ENCODE measurements around the gene ADAP1.

Gene ADAP1

GRCh38 chr7:957418-958220, 3.1 kb upstream of the ADAP1 start:
- H3K9me3 ChIP-seq (ENCODE audit: insufficient read depth, low read length, severe bottlenecking), result no peaks in the 10 kb centered on the region
- H4K20me1 ChIP-seq (ENCODE audit: insufficient read depth, low read length), result no peaks in the 10 kb centered on the region
- H3K27ac ChIP-seq (ENCODE audit: low read length), result no peak overlapping the region
- TF ChIP-seq EZH2 (IDR thresholded peaks at IDR 0.05; ENCODE audit: borderline replicate concordance, low read depth, low read length, severe bottlenecking), result no peak
- TF ChIP-seq, protein P1, sequence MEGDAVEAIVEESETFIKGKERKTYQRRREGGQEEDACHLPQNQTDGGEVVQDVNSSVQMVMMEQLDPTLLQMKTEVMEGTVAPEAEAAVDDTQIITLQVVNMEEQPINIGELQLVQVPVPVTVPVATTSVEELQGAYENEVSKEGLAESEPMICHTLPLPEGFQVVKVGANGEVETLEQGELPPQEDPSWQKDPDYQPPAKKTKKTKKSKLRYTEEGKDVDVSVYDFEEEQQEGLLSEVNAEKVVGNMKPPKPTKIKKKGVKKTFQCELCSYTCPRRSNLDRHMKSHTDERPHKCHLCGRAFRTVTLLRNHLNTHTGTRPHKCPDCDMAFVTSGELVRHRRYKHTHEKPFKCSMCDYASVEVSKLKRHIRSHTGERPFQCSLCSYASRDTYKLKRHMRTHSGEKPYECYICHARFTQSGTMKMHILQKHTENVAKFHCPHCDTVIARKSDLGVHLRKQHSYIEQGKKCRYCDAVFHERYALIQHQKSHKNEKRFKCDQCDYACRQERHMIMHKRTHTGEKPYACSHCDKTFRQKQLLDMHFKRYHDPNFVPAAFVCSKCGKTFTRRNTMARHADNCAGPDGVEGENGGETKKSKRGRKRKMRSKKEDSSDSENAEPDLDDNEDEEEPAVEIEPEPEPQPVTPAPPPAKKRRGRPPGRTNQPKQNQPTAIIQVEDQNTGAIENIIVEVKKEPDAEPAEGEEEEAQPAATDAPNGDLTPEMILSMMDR (IDR thresholded peaks at IDR 0.05; ENCODE audit: borderline replicate concordance, extremely low read depth, low read length, poor library complexity, severe bottlenecking), result no peak
- H3K4me2 ChIP-seq (ENCODE audit: insufficient read depth, low read length), result no peak overlapping the region
- no peaks in the 10 kb centered on the region for H3K79me2 ChIP-seq (ENCODE audit: insufficient read depth, low read length)
- H3K4me1 ChIP-seq (ENCODE audit: insufficient read depth, low read length), result no peaks in the 10 kb centered on the region
- H3K9ac ChIP-seq (ENCODE audit: low read depth, low read length), result no peak overlapping the region
- ATAC-seq (ENCODE audit: insufficient read depth, low read depth) (no peak), DNase-seq (no peak)
- no peak overlapping the region for H2AFZ ChIP-seq (ENCODE audit: low read depth, low read length)
- no peaks in the 10 kb centered on the region for H3K27me3 ChIP-seq (ENCODE audit: insufficient read depth, low read length, poor library complexity)
- no peak overlapping the region for H3K4me3 ChIP-seq (ENCODE audit: low read depth in 1 of 2, low read length in 2 of 2)
- no peaks in the 10 kb centered on the region for H3K36me3 ChIP-seq (ENCODE audit: insufficient read depth, low read length)

- ATAC-seq (ENCODE audit: insufficient read depth, low read depth), result no peak
- Histone ChIP-seq H3K4me3 (ENCODE audit: low read depth in 1 of 2, low read length in 2 of 2) (no peak overlapping the region), H2AFZ (ENCODE audit: low read depth, low read length) (no peak overlapping the region)
Observed at GRCh38 chr7:956031-956430, 1.6 kb upstream of the ADAP1 start.

GRCh38 chr7:953547-954327, 743 bp downstream of the ADAP1 start:
- TF ChIP-seq EZH2 (IDR thresholded peaks at IDR 0.05; ENCODE audit: borderline replicate concordance, low read depth, low read length, severe bottlenecking), result no peak
- TF ChIP-seq, protein P1 (IDR thresholded peaks at IDR 0.05; ENCODE audit: borderline replicate concordance, extremely low read depth, low read length, poor library complexity, severe bottlenecking), result no peak
- DNase-seq (no peak), ATAC-seq (ENCODE audit: insufficient read depth, low read depth) (no peak)
- Histone ChIP-seq H3K36me3 (ENCODE audit: insufficient read depth, low read length) (no peaks in the 10 kb centered on the region), H3K9ac (ENCODE audit: low read depth, low read length) (no peak overlapping the region), H2AFZ (ENCODE audit: low read depth, low read length) (no peak overlapping the region), H3K4me2 (ENCODE audit: insufficient read depth, low read length) (no peak overlapping the region), H3K4me3 (ENCODE audit: low read depth in 1 of 2, low read length in 2 of 2) (no peak overlapping the region), H3K9me3 (ENCODE audit: insufficient read depth, low read length, severe bottlenecking) (no peaks in the 10 kb centered on the region), H3K79me2 (ENCODE audit: insufficient read depth, low read length) (no peaks in the 10 kb centered on the region), H4K20me1 (ENCODE audit: insufficient read depth, low read length) (no peaks in the 10 kb centered on the region; the same call in 1 of the 2 replicates), H3K4me1 (ENCODE audit: insufficient read depth, low read length) (no peaks in the 10 kb centered on the region), H3K27me3 (ENCODE audit: insufficient read depth, low read length, poor library complexity) (no peaks in the 10 kb centered on the region), H3K27ac (ENCODE audit: low read length) (no peak overlapping the region)

More at GRCh38 chr7:956031-956430, 1.6 kb upstream of the ADAP1 start:
- H3K27me3 ChIP-seq (ENCODE audit: insufficient read depth, low read length, poor library complexity), result no peaks in the 10 kb centered on the region
- no peak for DNase-seq
- no peak overlapping the region for H3K9ac ChIP-seq (ENCODE audit: low read depth, low read length)
- no peak for TF ChIP-seq EZH2 (IDR thresholded peaks at IDR 0.05; ENCODE audit: borderline replicate concordance, low read depth, low read length, severe bottlenecking)
- TF ChIP-seq, protein P1 (IDR thresholded peaks at IDR 0.05; ENCODE audit: borderline replicate concordance, extremely low read depth, low read length, poor library complexity, severe bottlenecking), result no peak
- H3K4me1 ChIP-seq (ENCODE audit: insufficient read depth, low read length), result no peaks in the 10 kb centered on the region
- H3K27ac ChIP-seq (ENCODE audit: low read length), result no peak overlapping the region
- no peaks in the 10 kb centered on the region for H3K9me3 ChIP-seq (ENCODE audit: insufficient read depth, low read length, severe bottlenecking)
- no peaks in the 10 kb centered on the region; the same call in 1 of the 2 replicates for H4K20me1 ChIP-seq (ENCODE audit: insufficient read depth, low read length)
- no peaks in the 10 kb centered on the region for H3K36me3 ChIP-seq (ENCODE audit: insufficient read depth, low read length)
- H3K79me2 ChIP-seq (ENCODE audit: insufficient read depth, low read length), result no peaks in the 10 kb centered on the region
- H3K4me2 ChIP-seq (ENCODE audit: insufficient read depth, low read length), result no peak overlapping the region

All from DND-41 (cell line).